HG03103 (cell line): ENCODE measurements around the gene RPUSD1.

Experiments
- ATAC-seq: cut with Tn5 transposase; IDR thresholded peaks from one replicate; pipeline ENCODE4 v1.9.1; 2021; ENCODE audit warnings: low read depth; ENCODE audit not compliant: unreplicated experiment

RPUSD1 gene

DNA sequence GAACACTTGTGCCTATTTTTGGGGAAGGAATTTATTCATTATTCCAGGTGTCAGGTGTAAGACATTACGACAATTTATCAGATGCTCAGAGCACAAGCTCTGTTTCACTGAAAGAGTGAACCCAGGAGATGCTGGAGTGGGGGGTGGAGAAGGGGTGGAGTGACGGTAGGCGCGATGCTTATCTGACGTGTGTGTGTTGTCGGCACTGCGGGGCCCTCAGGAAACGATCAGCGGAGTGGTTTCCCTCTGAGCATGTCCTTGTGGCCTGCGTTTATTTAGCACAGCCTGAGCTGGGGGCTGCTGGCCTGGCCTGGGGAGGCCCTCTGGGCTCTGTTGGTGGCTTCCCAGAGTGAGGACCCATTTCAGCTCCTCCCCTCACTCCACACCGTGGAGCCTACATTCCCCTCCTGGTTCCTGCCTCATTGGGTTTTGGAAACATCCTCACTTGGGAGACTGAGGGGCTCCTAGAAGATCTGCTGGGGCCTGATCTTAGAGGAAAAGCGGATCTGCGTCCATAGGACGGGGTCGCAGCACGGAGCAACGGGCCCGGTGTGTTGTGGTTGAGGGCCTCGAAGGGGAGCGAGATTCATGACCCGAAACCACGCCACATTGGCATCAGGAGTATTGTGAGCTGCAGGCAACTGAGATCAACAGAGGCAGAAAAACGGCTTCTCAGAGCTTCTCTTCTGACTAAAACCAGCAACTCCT is 31.3 kb upstream of the RPUSD1 start:
- ATAC-seq = no peak

DNA sequence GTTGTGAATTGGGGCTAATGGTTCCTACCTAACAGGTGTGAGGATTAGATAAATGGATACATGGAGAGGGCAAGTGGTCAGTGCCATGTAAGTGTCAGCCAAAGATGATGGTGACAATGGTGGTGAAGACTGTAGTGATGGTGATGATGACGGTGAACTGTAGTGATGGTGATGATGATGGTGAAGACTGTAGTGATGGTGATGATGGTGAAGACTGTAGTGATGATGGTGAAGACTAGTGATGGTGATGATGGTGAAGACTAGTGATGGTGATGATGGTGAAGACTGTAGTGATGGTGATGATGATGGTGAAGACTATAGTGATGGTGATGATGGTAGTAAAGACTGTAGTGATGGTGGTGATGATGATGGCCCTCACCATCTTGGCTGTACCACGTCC is 30.4 kb upstream of the RPUSD1 start:
- ATAC-seq = no peak

DNA sequence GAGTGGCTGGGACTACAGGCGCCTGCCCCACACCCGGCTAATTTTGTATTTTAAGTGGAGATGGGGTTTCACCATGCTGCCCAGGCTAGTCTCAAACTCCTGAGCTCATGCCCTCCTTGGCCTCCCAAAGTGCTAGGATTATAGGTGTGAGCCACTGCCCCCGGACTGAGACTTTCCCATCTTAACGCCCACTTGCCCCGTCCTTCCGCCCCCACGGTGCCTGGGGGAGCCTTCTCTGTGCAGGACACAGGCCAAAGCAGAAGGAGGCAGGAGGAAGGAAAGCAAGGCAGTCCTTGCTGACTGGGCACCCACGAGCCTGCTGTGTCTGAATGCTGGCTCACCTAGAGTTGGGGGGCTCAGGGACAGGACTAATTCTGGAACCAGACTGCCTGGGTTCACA is 30.0 kb upstream of the RPUSD1 start:
- ATAC-seq = no peak

DNA sequence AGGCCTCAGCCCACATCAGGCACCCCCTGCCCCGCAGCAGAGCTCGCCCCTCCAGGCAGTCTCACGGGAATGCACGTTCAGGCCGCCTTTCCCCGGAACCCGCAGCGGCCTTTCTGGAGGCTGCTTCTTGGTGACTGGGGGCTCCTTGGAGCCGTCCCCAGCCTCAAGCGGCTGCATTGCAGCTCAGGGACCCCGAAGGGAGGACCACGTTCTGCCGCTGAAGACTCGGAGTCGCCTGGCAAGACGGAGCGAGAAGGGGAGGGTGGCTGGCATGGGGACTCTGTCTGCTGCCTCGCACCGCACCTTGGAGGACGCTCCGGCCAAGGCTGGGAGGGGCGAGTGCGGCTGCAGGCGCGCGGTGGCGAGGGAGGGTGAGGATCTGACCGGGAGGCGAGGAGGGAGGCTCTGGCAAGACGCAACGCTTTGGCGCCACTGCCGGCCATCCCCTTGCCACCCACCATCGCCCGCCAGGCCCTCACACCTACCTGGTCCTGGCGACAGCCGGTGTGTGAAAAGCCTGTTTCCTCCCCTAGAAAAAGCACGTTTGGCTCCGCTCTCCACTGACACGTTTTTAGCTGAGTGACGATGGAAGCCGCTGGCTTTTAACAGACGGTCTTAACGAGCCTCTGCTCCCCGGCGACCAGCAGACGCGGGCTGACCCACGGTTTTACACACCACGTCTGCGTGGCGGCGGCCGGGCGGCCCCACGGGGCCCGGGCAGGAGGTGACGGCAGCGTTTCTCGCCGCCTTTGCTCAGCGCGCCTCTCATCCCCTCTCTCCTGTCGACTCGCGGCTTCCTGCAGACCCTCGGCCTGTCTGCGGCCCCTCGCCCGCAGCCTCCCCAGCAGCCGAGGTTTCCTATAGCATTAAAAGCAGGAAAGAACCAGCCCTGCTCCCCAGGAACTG is 29.1 kb upstream of the RPUSD1 start:
- ATAC-seq = no peak

DNA sequence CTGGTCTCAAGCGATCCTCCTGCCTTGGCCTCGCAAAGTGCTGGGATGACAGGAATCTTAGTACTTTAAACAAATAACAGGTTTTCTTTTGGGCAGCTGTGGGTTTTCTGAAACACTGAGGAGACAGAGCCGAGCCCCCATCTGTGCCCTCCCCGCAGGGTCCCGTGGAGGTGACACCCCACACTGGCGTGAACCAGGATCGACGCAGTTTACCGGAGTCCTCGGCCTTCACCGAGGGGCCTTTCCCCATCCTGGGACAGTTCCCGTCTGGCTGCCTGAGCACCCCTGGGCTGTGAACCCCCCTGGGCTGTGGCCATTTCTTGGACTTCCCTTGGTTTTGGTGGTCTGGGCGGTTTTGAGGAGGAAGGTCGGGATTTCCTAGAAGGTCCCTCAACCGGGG is 27.7 kb upstream of the RPUSD1 start:
- no peak for ATAC-seq

DNA sequence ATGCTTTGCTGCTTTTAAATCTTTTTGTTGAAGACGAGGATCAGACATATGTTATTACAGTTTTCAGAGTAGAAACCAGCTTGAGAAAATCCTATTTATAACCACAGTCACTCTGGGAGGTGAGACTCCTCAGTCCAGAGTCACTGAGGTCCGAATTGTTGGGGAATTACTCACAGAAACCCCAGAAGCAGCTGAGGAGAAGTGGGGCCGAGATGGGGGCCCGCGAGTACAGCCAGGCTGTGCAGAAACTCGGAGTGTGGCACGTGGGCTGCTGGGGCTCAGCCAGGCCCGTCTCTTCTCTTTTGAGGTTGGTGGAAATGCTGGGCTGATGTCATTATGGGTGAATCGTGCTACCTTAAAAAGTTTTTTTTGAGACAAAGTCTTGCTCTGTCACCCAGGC is 26.8 kb upstream of the RPUSD1 start:
- ATAC-seq = no peak

DNA sequence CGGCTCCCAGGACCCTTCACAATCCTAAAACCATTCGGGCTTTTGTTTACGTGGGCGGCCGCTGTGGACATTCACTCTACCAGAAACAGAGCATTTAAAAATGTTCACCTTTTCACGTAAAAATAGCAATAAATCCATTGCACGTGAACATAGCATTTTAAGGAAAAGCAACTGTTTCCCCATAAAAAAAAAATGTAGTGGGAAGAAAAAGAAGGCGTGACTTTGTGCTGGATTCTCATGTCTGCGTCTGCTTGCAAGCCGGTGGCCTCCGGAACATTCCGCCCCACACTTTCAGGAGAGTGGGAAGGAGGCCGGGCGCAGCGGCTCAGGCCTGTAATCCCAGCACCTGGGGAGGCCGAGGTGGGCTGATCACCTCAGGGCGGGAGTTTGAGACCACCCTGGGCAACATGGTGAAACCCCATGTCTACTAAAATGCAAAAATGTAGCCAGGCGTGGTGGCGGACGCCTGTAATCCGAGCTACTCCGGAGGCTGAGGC is 25.8 kb upstream of the RPUSD1 start:
- ATAC-seq = no peak

DNA sequence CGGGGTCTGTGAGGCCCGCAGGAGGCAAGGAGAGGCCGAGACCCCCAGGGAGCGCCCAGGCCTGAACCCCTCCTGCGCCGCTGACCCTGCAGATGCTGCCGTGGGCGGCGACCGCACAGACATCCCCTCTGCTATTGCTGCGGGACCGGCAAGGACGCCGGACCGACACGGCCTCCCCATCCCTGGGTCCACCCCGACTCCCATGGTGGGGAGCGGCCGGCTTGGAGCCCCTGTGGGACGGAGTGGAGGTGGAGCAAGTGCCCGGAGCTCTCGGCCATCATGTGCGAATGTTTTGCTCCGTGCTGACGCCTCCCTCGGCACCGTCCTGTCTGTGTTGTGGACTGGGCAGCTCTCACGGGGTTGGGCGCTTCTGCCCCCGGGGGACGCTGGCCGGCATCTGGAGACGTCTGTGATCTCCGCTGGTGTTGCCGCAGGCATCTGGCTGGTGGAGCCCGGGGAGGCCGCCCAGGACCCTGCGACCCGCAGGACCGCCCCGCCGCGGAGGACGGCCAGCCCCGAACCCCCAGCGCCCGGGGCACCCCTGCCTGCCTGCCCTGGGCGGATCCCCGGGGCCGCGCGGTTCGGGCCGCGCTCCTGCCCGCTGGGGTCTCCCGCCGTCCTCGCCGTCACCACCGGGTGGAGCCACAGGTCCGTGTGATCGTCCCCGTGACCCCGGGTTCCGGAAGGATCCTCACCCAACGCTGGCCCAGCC is 25.2 kb upstream of the RPUSD1 start:
- ATAC-seq = no peak

DNA sequence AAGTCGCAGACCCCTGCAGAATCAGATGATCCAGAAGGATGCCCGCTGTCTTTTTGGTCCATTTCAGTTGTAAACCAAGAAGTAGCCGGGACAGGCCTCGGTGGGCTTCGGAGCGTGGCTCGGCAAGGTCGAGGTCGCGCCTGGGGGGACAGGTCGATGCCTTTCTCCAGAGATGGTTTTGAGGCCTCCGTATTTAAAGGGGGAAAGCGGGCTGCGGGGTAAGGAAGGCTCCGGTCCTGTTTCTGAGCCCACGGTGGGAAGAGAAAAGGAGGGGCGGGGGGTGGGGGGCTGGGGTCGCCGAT is 19.9 kb upstream of the RPUSD1 start:
- no peak for ATAC-seq

DNA sequence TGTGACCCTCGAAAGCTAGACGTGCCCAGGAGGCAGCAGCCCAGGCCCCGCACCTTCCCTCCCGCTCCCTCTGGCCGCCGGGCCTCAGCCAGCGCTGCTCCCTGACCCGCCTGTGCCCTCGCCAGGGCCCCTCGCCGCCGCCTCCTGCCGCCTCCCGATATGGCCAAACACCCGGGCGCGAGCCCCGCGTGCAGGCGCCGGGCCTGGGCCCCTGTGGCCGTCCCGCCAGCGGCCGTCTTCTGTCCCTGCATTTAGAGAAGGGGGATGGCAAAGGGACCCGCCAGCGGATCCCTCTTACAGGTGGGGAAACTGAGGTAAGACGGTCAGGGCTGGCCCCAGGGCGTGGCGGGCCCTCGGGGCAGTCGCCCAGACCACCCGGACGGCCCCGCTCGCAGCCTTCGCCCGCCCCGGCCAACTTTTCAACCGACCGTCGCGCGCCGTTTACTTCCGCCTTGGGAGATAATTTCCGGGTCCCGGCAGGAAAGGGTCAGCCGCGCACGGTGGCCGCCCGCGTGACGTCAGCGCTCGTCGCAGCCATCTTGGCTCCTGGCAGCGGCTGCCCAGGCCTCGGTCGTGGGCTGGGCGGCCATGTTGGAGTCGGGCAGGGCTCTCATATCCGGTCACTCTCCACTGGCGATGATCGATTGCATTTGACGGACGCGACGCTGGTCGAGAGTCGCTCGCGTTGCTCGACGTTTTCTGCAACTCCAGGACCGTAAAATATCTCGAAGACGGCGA is 19.3 kb upstream of the RPUSD1 start:
- ATAC-seq = peak; percentile 86

DNA sequence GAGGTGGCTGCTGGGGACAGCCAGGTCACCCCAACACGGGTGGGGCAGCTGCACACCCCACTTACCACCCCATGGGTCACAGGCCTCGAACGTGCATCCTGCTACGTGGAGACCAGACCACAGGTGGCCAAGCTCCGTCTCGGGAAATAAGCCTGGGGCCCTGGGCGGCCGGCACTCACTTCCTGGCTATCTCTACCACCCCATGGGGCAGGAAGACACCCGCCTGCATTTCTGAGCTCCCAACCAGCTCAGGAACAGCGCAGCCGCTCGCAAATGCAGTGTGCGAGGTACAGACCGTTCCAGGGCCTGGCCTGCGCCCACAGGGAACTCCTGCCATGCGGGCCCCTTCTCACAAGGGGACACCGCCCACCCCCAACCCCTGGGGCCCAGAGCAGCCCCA is 17.3 kb upstream of the RPUSD1 start:
- no peak for ATAC-seq

DNA sequence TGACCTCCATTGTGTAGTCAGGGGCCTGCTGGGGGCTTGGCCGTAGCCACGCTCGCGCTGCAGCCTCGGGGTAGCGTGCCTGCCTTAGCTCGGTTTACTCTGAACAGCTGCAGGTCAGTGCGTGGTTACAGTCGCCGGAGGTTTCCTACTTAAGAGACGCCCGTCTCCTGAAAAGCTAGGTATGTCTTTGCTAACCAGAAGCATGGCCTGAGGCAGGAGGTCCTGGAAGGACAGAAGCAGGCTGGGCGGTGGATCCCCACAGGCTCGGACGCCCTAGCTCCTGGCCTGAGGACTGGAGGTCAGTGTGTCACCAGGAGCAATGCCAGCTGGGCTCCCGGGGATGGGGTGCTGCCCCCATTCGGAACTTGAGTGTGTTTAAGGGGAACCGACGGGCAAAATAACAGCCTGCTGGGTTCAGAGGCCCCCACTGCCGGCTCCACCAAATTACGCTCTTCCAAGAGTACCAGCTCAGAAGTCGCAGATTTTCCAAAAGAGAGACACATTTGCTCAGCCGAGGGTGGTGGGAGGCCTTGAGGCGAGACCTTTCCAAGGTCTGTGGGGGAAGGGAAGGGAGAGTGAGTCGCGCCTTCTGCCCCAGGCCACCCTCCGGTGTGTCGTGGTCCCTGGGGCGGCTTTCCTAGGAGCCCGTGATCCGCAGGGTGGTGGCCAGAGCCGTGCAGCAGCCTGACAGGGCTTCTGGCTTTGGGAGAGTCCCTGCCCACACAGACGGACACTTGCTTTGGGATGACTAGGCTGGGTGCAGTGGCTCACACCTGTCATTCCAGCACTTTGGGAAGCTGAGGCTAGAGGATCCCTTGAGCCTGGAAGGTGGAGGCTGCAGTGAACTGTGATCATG is 16.2 kb upstream of the RPUSD1 start:
- no peak for ATAC-seq

DNA sequence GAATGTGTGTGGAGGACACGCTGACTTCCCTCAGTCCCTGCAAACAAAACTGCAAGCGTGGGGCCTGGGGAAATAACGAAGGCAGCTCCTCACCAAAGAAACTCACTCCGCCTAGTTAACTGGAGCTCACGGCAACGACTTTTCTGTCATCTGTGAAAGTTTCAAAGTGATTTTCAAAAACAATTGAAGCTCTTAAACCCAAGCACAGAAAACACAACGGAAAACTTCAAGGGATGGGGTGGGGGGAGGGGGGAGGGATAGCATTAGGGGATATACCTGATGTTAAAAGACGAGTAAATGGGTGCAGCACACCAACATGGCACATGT is 15.5 kb upstream of the RPUSD1 start:
- ATAC-seq = no peak

DNA sequence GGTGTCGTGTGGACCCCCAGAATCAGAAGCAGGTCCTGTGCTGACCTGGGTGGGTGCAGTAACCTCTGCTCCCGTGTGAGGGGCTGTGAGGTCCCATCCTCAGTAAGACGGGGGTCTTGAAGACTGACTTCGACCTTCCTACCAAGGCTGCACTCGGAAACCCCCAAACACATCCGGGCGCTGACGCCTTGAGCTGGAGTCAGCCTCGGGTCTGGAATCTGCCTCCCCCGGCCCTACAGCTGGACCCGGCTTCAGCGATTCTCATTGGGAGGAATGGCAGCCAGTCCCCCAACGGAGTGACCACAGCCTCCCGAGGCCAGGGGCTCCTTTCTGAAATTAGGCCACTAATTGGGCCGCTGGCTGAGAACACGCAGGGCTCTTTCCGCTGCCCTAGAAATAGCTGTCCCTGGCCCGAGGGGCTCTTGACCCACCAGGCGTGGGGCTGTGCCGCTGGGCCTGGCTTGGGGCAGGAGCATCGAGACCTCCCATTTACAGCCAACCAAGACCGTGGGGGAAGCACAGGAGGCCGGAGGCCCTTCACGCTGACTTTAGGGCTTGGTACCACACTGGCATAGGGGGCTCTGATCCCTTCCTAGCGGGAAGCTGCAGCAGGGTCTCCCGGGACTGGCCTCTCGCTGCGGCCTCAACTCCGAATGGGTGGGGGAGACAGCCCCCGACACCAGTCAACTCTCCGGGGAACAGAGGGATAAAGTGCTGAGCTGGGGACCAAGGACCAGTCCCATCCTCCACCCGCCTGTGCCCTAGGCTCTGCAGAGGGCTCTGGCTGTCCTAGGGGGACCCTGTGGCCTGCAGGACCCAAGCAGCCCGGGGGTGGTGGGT is 15.0 kb upstream of the RPUSD1 start:
- no peak for ATAC-seq

DNA sequence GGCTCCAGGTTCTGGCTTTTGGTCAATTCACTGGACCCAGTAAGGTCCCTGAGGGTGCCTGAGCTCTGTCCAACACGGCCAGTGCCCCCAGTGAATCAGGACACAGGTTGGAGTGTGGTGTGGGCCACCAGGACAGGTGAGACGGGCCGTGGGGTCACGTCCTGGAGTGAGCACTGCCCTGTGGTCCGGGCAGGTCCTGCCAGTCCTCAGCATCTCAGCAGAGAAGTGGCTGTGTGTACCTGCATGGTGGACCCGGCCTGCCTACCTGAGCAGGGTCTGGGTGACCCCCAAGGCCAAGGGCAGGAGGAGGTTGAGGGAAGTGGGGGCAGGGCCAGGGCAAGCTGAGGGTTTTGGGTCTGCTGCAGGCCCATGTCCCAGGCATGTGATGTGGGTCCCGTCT is 14.3 kb upstream of the RPUSD1 start:
- no peak for ATAC-seq

DNA sequence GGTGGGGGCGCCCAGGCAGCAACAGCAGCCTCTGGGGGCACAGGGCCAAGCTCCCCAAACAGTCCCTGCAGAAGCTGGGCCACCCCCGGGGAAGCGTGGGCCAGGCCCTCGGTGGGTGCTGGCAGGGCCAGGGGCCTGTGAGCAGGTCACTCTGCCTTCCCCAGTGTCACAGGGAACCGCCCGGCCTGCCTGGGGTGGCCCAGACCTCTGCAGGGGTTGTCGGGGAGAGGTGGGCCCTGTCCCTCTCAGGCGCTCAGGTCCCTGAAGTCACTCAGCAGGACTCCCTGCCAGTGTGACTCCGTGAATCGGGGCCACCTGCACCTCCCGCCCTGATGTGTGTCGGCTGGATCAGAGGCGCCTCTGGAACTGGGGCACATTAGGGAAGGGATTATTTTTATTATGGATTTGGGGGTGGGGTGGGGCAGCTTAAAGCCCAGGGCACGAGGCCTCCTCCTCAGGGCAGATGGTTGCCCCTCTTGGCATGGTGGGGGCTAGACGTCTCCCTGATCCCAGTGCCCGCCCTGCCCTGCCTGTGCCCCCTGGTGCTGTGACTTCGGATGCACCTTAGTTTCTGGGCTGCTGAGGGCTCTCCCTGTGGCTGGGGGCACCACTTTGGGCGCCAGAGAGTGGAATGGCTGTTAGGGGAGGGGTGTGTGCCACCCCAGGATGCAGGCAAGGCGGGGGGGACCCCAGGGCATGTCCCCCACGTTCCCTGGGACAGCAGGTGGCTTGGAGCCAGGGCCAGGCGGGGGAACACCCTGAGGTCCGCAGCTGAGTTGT is 13.6 kb upstream of the RPUSD1 start:
- no peak for ATAC-seq

DNA sequence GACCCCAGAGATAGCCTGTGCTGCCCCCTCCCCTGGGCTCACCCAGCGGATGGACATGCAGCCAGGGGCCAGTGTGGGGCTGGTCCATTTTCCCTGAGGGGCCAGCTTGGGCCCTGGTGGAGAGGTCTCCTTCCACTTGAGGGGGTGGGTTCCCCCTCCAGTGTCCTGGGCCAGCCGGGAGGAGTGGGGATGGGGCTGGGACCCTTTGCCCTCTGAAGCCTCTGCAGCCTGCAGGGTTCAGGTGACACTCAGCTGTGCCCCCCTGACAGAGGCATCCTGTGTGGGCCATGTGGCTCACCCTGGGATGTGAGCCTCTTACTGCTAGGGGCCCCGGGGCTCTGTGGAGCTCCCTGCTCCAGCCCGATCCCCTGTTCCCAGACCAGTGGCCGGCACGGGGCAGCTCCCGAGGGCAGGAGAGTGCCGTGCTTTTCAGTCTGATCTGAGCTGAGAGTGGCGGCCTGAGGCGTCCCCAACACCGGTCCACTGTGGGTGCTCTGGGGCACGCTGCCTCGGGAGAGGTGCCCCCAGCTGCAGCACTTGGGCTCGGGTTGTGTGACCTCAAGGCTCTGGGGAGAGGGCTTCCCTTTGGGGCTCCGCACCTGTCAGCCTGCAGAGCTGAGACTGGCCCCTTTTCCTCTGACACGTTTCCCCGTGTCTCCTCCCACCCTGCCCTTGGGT is 12.8 kb upstream of the RPUSD1 start:
- no peak for ATAC-seq
